A204.1 (cell line): ENCODE results near the gene TSPY8.
"Not testable (repeated sequence)": the region's sequence is repeated elsewhere in the genome, so short reads cannot be mapped to it uniquely, and the experiment has no call there.

Experiments
- FAIRE-seq: peaks from 2 replicates; lab custom pipeline; 2012; peaks lifted over from hg19 to GRCh38; lab: Jason Lieb, UNC

TSPY8 gene

GRCh38 chrY:9357497-9357896 lies at the start of gene TSPY8:
Gene TSPY8 (plus strand): TSS chrY:9357797. CDS start chrY:9357843, 46 bp downstream.
- not testable (repeated sequence) for FAIRE-seq

GRCh38 chrY:9320996-9321395 lies 36.6 kb upstream of the TSPY8 start:
- FAIRE-seq = no peak

GRCh38 chrY:9337164-9337563 lies 20.4 kb upstream of the TSPY8 start, which contains the start of gene TSPY4:
Gene TSPY4 (plus strand): TSS chrY:9337464. CDS start chrY:9337510, 46 bp downstream.
- FAIRE-seq = not testable (repeated sequence)

- FAIRE-seq = not testable (repeated sequence)
These were observed 38.9 kb downstream of the TSPY8 start for GRCh38 chrY:9396527-9396926.

GRCh38 chrY:9398121-9398520 lies 40.5 kb downstream of the TSPY8 start, which contains the start of gene TSPY3:
Gene TSPY3 (plus strand): TSS chrY:9398421. CDS start chrY:9398467, 46 bp downstream.
- not testable (repeated sequence) for FAIRE-seq
